B cell (primary cell): ENCODE data around the gene ABI2. TPM values are rescaled to one million over a fixed set of nuclear protein-coding genes. Genes with fewer than 3 reads are reported as not detected.

Experiments used
- ATAC-seq: fragments of 200-7000 bp; cut with Tn5 transposase; one replicate; pipeline ENCODE4 v1.10.0; 2021; ENCODE audit warnings: low read depth, mild to moderate bottlenecking, moderate number of reproducible peaks, moderate library complexity
- CTCF ChIA-PET: fragments of 350-600 bp; sonication (Branson Sonifier 250); formaldehyde crosslinking; loops from one replicate; lab custom pipeline; 2021; ENCODE audit warnings: antibody characterized with exemption, inconsistent platforms; lab: Charles Lee
- POLR2A ChIA-PET: fragments of 350-600 bp; sonication (Branson Sonifier 250); formaldehyde crosslinking; loops from one replicate; lab custom pipeline; 2021; ENCODE audit warnings: antibody characterized with exemption; lab: Charles Lee
- DNase-seq: peaks from one replicate; pipeline ENCODE4 v3.0.0; 2013
- H2AFZ ChIP-seq: 2 replicates; pipeline ENCODE4 v1.6.1; 2012; ENCODE audit warnings: mild to moderate bottlenecking, low read depth, low read length; ENCODE audit not compliant: insufficient read depth, poor library complexity, severe bottlenecking
- H3K27ac ChIP-seq, 2 donors: 1 replicate in 1 of 2; 2 replicates in 1 of 2; pipeline ENCODE4 v1.5.1; 2012 to 2013; ENCODE audit warnings: low read length in 2 of 2, mild to moderate bottlenecking in 2 of 2, moderate library complexity in 1 of 2
- H3K27me3 ChIP-seq, 4 experiments: fragments of 200-600 bp in 1 of 4; sonication (generic) in 1 of 4; replicated peaks in 1 of 4; 1 replicate in 2 of 4; 2 replicates in 2 of 4; pipeline versions ENCODE4 v1.6.1 to v1.7.0; 2013 to 2016; ENCODE audit warnings: low read length in 3 of 4, mild to moderate bottlenecking in 2 of 4, mixed read lengths in 1 of 4, moderate library complexity in 1 of 4; ENCODE audit not compliant: insufficient read depth in 4 of 4, control insufficient read depth in 3 of 4; ENCODE audit errors: control extremely low read depth in 1 of 4
- H3K36me3 ChIP-seq, 2 experiments: replicated peaks in 1 of 2; 1 replicate in 1 of 2; 2 replicates in 1 of 2; pipeline versions ENCODE4 v1.6.1 to v1.7.1; 2013; ENCODE audit warnings: low read length in 1 of 2; ENCODE audit not compliant: insufficient read depth in 2 of 2, control insufficient read depth in 1 of 2; ENCODE audit errors: control extremely low read depth in 1 of 2, extremely low read depth in 1 of 2
- H3K4me1 ChIP-seq, 2 donors: fragments of 200-600 bp in 1 of 2; sonication (generic) in 1 of 2; 1 replicate in 1 of 2; 2 replicates in 1 of 2; pipeline versions ENCODE4 v1.5.1 to v1.6.1; 2013 to 2017; ENCODE audit warnings: low read length in 2 of 2; ENCODE audit not compliant: control insufficient read depth in 2 of 2, insufficient read depth in 2 of 2
- H3K4me2 ChIP-seq: replicated peaks from 2 replicates; pipeline ENCODE3; 2012; ENCODE audit warnings: mild to moderate bottlenecking, low read depth, low read length; ENCODE audit not compliant: poor library complexity, severe bottlenecking
- H3K4me3 ChIP-seq, 5 experiments: fragments of 200-600 bp in 1 of 5; sonication (generic) in 1 of 5; 1 replicate in 3 of 5; 2 replicates in 2 of 5; pipeline versions ENCODE4 v1.5.1 to v1.7.0; 2011 to 2016; ENCODE audit warnings: low read length in 4 of 5, mild to moderate bottlenecking in 4 of 5, low read depth in 2 of 5, control low read depth in 1 of 5, moderate library complexity in 1 of 5; ENCODE audit not compliant: insufficient read depth in 1 of 5; ENCODE audit errors: control extremely low read depth in 1 of 5, extremely low read depth in 1 of 5
- H3K79me2 ChIP-seq: fragments of 200-600 bp; sonication (generic); one replicate; pipeline ENCODE4 v1.6.0; 2016; ENCODE audit warnings: low read length; ENCODE audit not compliant: control insufficient read depth, insufficient read depth
- H3K9ac ChIP-seq: fragments of 200-600 bp; sonication (generic); 2 replicates; pipeline ENCODE4 v1.6.1; 2017; ENCODE audit warnings: mild to moderate bottlenecking, low read length, moderate library complexity
- H3K9me3 ChIP-seq, 3 donors: one replicate each; pipeline versions ENCODE4 v1.6.1 to v1.7.1; 2013; ENCODE audit warnings: low read length in 2 of 3; ENCODE audit not compliant: control insufficient read depth in 2 of 3, insufficient read depth in 1 of 3; ENCODE audit errors: control extremely low read depth in 1 of 3
- H4K20me1 ChIP-seq: 2 replicates; pipeline ENCODE4 v1.6.0; 2012; ENCODE audit warnings: mild to moderate bottlenecking, low read length; ENCODE audit not compliant: insufficient read depth, control insufficient read depth, poor library complexity, severe bottlenecking
- H3K27ac Mint-ChIP-seq: one replicate; pipeline ENCODE4 v1.8.0; 2021; ENCODE audit warnings: mixed read lengths
- H3K27me3 Mint-ChIP-seq: one replicate; pipeline ENCODE4 v1.8.0; 2021; ENCODE audit warnings: mixed read lengths
- H3K4me1 Mint-ChIP-seq: one replicate; pipeline ENCODE4 v1.8.0; 2021; ENCODE audit warnings: mixed read lengths
- H3K4me3 Mint-ChIP-seq: one replicate; pipeline ENCODE4 v1.8.0; 2021; ENCODE audit warnings: mixed read lengths
- H3K9me3 Mint-ChIP-seq: one replicate; pipeline ENCODE4 v1.8.0; 2022; ENCODE audit warnings: mixed read lengths; ENCODE audit not compliant: insufficient read depth
- CTCF ChIP-seq: fragments of 200-600 bp; IDR thresholded peaks from one replicate; pipeline ENCODE4 v1.8.0; 2022; ENCODE audit warnings: antibody characterized with exemption, mild to moderate bottlenecking
- EZH2 ChIP-seq: IDR thresholded peaks from 2 replicates; pipeline ENCODE4 v1.6.1; 2012; ENCODE audit warnings: borderline replicate concordance, low read depth, mild to moderate bottlenecking, moderate library complexity, low read length; ENCODE audit not compliant: insufficient read depth, poor library complexity, severe bottlenecking
- WGBS: methylation state at CpG from one replicate; pipeline ENCODE4 v1.1.5; 2013; ENCODE audit warnings: missing lambda C conversion rate; ENCODE audit not compliant: insufficient coverage; 5-methylcytosine and 5-hydroxymethylcytosine counted together
- intact Hi-C: fragments of 100-400 bp; cut with micrococcal nuclease; formaldehyde crosslinking; loops from one replicate; pipeline ENCODE4 v1.10.0; 2022
- polyA plus RNA-seq: library from polyadenylated mRNA; depleted of rRNA; stranded (reverse); fragments of >200 nt; gene quantifications from 2 replicates; pipeline ENCODE4 v1.2.3, GENCODE V29; 2012
- total RNA-seq, 2 donors: library from RNA; stranded (reverse); fragments of 120-200 nt in 1 of 2; gene quantifications; 1 replicate in 1 of 2; 2 replicates in 1 of 2; pipeline versions ENCODE4 v1.2.3 to v1.2.4, GENCODE V29; 2013 to 2022

Gene ABI2
- total and polyA plus RNA-seq, 2 donors (not counting 1 experiment from before 2014, with no cell fraction given), result 6.8 to 32.7 TPM

- Histone ChIP-seq H3K27ac (no peak overlapping the region), H3K4me3 (no peak overlapping the region), H3K4me2 (no peak overlapping the region), H3K9me3 (no peaks in the 10 kb centered on the region), H4K20me1 (no peaks in the 10 kb centered on the region), H2AFZ (no peak overlapping the region), H3K36me3 (no peaks in the 10 kb centered on the region), H3K79me2 (no peaks in the 10 kb centered on the region), H3K9ac (no peak overlapping the region), H3K27me3 (no peaks in the 10 kb centered on the region), H3K4me1 (no peaks in the 10 kb centered on the region)
- ATAC-seq (no peak), DNase-seq (no peak)
- CTCF ChIA-PET, result no interaction called here
- Mint-ChIP-seq H3K4me3 (no peak overlapping the region), H3K4me1 (no peaks in the 10 kb centered on the region), H3K27ac (no peak overlapping the region), H3K9me3 (no peaks in the 10 kb centered on the region), H3K27me3 (no peaks in the 10 kb centered on the region)
- no CpG with 5 or more reads among the region's 7 CpGs for WGBS
- intact Hi-C loops, result no loop called here
- POLR2A ChIA-PET, result no interaction called here
- TF ChIP-seq CTCF, result no peak
- no peak for TF ChIP-seq EZH2
Measured at GRCh38 chr2:203444738-203445137, 116.5 kb downstream of the ABI2 start.

- no peaks in the 10 kb centered on the region for H3K4me1 ChIP-seq
- CTCF ChIA-PET, result no interaction called here
- TF ChIP-seq EZH2 (no peak), CTCF (no peak)
- intact Hi-C loops, result no loop called here
- H3K36me3 ChIP-seq, result no peaks in the 10 kb centered on the region
- no peaks in the 10 kb centered on the region for H3K79me2 ChIP-seq
- no peaks in the 10 kb centered on the region for H3K9me3 ChIP-seq
- H3K4me1 Mint-ChIP-seq, result no peaks in the 10 kb centered on the region
- no peak overlapping the region for H3K4me3 Mint-ChIP-seq
- no peak overlapping the region for H3K27ac Mint-ChIP-seq
- no peak overlapping the region for H3K9ac ChIP-seq
- POLR2A ChIA-PET, result no interaction called here
- WGBS, result 100% methylated on average over 1 of the region's 3 CpGs
- no peaks in the 10 kb centered on the region for H3K27me3 ChIP-seq
- ATAC-seq (no peak), DNase-seq (no peak)
- H3K27me3 Mint-ChIP-seq, result no peaks in the 10 kb centered on the region
- no peak overlapping the region for H3K27ac ChIP-seq
- no peaks in the 10 kb centered on the region for H4K20me1 ChIP-seq
- H3K4me2 ChIP-seq, result no peak overlapping the region
- no peak overlapping the region for H3K4me3 ChIP-seq
- H3K9me3 Mint-ChIP-seq, result no peaks in the 10 kb centered on the region
- H2AFZ ChIP-seq, result no peak overlapping the region
Measured at GRCh38 chr2:203446071-203446481, 117.9 kb downstream of the ABI2 start.
